OCI-LY7 (cell line): ENCODE results near the gene ARHGEF16. TPM values are rescaled to one million over a fixed set of nuclear protein-coding genes. Genes with fewer than 3 reads are reported as not detected.

ENCODE experiments used
- BruUV-seq: library from RNA; stranded (reverse); fragments of 400-500 nt; replicated peaks from 2 replicates; lab custom pipeline; 2021; lab: Mats Ljungman, UMichigan
- CTCF ChIA-PET: fragments of 300-600 bp; sonication (Branson Sonifier 250); formaldehyde crosslinking; loops from one replicate; lab custom pipeline; 2022; ENCODE audit warnings: antibody characterized with exemption; ENCODE audit not compliant: unreplicated experiment; lab: Charles Lee
- POLR2A ChIA-PET: fragments of 300-600 bp; sonication (Branson Sonifier 250); formaldehyde crosslinking; loops from one replicate; lab custom pipeline; 2022; ENCODE audit warnings: antibody characterized with exemption; lab: Charles Lee
- DNase-seq: peaks from one replicate; pipeline ENCODE4 v3.0.0-alpha.2; 2015; ENCODE audit warnings: low spot score
- H2AFZ ChIP-seq: fragments of 200-600 bp; sonication (generic), shearing (Covaris generic); 2 replicates; pipeline ENCODE4 v1.6.1; 2014; ENCODE audit warnings: mild to moderate bottlenecking, antibody characterized with exemption, low read length, moderate library complexity
- H3K27ac ChIP-seq: fragments of 200-600 bp; sonication (generic); 2 replicates; pipeline ENCODE4 v1.5.1; 2014; ENCODE audit warnings: mixed run types, low read depth, mild to moderate bottlenecking, moderate library complexity, low read length, inconsistent platforms; ENCODE audit not compliant: poor library complexity, severe bottlenecking
- H3K36me3 ChIP-seq: fragments of 200-600 bp; sonication (generic); 2 replicates; pipeline ENCODE4 v1.6.1; 2014; ENCODE audit warnings: mild to moderate bottlenecking, antibody characterized with exemption, low read length, moderate library complexity, mixed read lengths; ENCODE audit not compliant: insufficient read depth
- H3K4me1 ChIP-seq: fragments of 200-600 bp; sonication (generic); 2 replicates; pipeline ENCODE4 v1.5.1; 2014; ENCODE audit warnings: mild to moderate bottlenecking, low read length; ENCODE audit not compliant: insufficient read depth, poor library complexity, severe bottlenecking
- H3K4me2 ChIP-seq: fragments of 200-600 bp; sonication (generic); 2 replicates; pipeline ENCODE4 v1.6.1; 2014; ENCODE audit warnings: mild to moderate bottlenecking, low read length
- H3K4me3 ChIP-seq: fragments of 200-600 bp; sonication (generic); 2 replicates; pipeline ENCODE4 v1.5.1; 2014; ENCODE audit warnings: mild to moderate bottlenecking, low read depth, low read length; ENCODE audit not compliant: poor library complexity, severe bottlenecking
- H3K79me2 ChIP-seq: fragments of 200-600 bp; sonication (generic); 2 replicates; pipeline ENCODE4 v1.6.1; 2016; ENCODE audit warnings: low read depth, mild to moderate bottlenecking, low read length, moderate library complexity, mixed read lengths; ENCODE audit not compliant: insufficient read depth
- H3K9me2 ChIP-seq: fragments of 200-600 bp; sonication (generic); 2 replicates; pipeline ENCODE4 v1.6.1; 2016; ENCODE audit warnings: mild to moderate bottlenecking, low read length, mixed read lengths; ENCODE audit not compliant: insufficient read depth
- H3K9me3 ChIP-seq: fragments of 200-600 bp; sonication (generic); 2 replicates; pipeline ENCODE4 v1.6.1; 2014; ENCODE audit warnings: mild to moderate bottlenecking, mixed run types, low read length, mixed read lengths
- H4K20me1 ChIP-seq: fragments of 200-600 bp; sonication (generic); 2 replicates; pipeline ENCODE4 v1.6.1; 2014; ENCODE audit warnings: mild to moderate bottlenecking, antibody characterized with exemption, low read length, moderate library complexity, mixed read lengths; ENCODE audit not compliant: insufficient read depth
- EZH2phosphoT487 ChIP-seq: fragments of 200-600 bp; sonication (generic); IDR thresholded peaks from 2 replicates; pipeline ENCODE4 v1.6.1; 2018; ENCODE audit warnings: low read depth, borderline replicate concordance, mild to moderate bottlenecking, mixed run types, antibody characterized with exemption, low read length, moderate library complexity, mixed read lengths
- intact Hi-C: fragments of 100-400 bp; cut with micrococcal nuclease; formaldehyde crosslinking; loops from one replicate; pipeline ENCODE4 v1.10.0; 2022; ENCODE audit not compliant: unreplicated experiment
- total RNA-seq, 2 experiments: library from RNA; depleted of rRNA in 1 of 2; stranded (reverse); fragments of >200 nt in 1 of 2; shearing (Covaris generic) in 1 of 2; gene quantifications; 2 replicates each; pipeline ENCODE4 v1.2.3, GENCODE V29; 2014 to 2022
- TF ChIP-seq, protein P1 (sequence below): fragments of 200-600 bp; sonication (generic); conservative IDR thresholded peaks from 2 replicates; pipeline ENCODE4 v1.5.1; 2014; ENCODE audit warnings: mild to moderate bottlenecking, antibody characterized with exemption, low read length, moderate library complexity, mixed read lengths

ARHGEF16 gene
- total RNA-seq, 2 experiments from 2014 or later: not detected

DNA sequence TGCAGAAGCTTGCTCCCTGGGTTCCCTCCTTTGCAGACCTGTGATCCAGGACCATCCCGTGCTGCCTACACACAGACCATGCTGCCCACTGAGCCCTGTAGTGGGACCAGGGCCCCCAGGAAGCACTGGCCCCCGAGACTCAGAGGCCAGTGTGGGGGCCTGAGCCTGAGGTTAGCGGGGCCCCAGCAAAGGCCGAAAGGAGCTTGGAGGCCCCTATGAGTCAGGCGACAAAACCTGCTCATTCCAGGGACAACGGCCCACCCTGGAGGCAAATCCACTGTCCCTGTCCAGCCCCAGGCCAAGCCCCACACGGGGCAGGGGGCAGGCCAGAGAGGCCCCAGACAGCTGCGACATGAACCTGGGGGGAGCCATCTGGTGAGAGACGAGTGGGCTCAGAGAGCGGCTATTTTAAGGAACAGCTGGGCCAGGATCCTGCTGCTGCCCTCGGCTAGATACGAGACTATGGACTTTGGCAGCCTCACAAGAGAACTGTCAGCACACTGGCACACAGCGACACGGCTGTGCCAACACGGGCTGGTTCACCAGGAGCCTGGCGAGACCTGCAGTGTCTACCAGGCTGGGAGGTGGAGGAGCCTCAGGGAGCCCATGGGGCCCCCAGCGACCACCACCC is 74.7 kb downstream of the ARHGEF16 start:
- Histone ChIP-seq H2AFZ (no peak overlapping the region), H3K9me3 (no peaks in the 10 kb centered on the region), H3K79me2 (no peaks in the 10 kb centered on the region), H3K4me2 (no peak overlapping the region), H3K9me2 (no peaks in the 10 kb centered on the region), H3K27ac (no peak overlapping the region), H3K4me1 (no peaks in the 10 kb centered on the region), H4K20me1 (no peaks in the 10 kb centered on the region), H3K36me3 (no peaks in the 10 kb centered on the region), H3K4me3 (no peak overlapping the region)
- intact Hi-C loops: no loop called here
- POLR2A ChIA-PET: no interaction called here
- no peak for TF ChIP-seq EZH2phosphoT487
- TF ChIP-seq, protein P1, sequence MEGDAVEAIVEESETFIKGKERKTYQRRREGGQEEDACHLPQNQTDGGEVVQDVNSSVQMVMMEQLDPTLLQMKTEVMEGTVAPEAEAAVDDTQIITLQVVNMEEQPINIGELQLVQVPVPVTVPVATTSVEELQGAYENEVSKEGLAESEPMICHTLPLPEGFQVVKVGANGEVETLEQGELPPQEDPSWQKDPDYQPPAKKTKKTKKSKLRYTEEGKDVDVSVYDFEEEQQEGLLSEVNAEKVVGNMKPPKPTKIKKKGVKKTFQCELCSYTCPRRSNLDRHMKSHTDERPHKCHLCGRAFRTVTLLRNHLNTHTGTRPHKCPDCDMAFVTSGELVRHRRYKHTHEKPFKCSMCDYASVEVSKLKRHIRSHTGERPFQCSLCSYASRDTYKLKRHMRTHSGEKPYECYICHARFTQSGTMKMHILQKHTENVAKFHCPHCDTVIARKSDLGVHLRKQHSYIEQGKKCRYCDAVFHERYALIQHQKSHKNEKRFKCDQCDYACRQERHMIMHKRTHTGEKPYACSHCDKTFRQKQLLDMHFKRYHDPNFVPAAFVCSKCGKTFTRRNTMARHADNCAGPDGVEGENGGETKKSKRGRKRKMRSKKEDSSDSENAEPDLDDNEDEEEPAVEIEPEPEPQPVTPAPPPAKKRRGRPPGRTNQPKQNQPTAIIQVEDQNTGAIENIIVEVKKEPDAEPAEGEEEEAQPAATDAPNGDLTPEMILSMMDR: no peak
- DNase-seq: no peak
- no TSS peak for BruUV-seq
- CTCF ChIA-PET: no interaction called here

DNA sequence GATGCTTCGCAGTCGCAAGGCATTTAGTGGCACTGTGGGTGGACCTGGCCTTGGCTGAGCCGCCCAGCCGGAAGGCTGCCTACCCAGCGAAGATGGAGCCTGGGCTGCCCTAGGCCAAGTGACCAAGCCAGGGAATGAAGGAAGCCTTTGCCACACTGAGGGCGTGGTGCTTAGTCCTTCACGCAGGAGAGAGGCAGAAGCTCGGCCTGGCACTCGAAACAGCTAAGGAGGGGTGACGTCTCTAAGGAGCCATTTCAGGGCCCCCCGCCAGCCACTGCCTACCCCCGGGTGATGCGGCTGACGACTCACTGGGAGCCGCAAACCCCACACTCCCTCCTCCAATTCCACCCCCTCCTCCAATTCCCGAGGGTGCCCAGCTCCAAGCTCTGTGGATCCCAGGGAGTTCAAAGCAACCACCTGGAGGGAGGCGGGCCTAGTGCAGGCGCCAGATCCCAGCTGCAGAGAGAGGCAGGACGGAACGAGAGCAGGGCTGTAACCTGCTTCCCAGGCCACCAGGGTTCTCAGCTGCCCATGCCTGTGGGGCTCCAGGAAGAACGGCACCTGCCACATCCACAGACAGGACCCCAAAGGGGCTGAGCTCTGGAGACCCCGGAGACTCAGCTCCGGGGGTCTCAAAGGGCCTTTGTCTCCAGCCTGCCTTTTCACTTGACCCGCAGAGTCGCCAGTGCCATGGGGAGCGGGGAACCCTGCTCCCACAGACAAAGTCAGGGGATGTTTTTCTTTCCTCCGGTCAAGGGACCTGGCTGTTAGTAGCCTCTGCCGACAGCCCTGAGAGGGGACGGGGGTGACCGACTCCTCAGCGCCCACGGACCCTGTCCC is 75.8 kb downstream of the ARHGEF16 start:
- CTCF ChIA-PET: no interaction called here
- no TSS peak for BruUV-seq
- intact Hi-C loops: no loop called here
- Histone ChIP-seq H2AFZ (no peak overlapping the region), H3K79me2 (no peaks in the 10 kb centered on the region), H3K36me3 (no peaks in the 10 kb centered on the region), H3K9me2 (no peaks in the 10 kb centered on the region), H4K20me1 (no peaks in the 10 kb centered on the region), H3K4me2 (no peak overlapping the region), H3K27ac (no peak overlapping the region), H3K9me3 (no peaks in the 10 kb centered on the region), H3K4me3 (no peak overlapping the region), H3K4me1 (no peaks in the 10 kb centered on the region)
- POLR2A ChIA-PET: no interaction called here
- DNase-seq: no peak
- TF ChIP-seq EZH2phosphoT487: no peak
- TF ChIP-seq, protein P1: no peak

Other genes with a start within 250 kb of the ARHGEF16 start
- 0.10 and 0.32 TPM in 2 replicates for gene MEGF6, start 156.8 kb downstream of the ARHGEF16 start, total RNA-seq (2014; rRNA removed; shearing (Covaris generic))
- 0.15 and 0.17 TPM in 2 replicates for gene MEGF6, start 156.8 kb downstream of the ARHGEF16 start, total RNA-seq (2022)
- gene TPRG1L, start 170.3 kb downstream of the ARHGEF16 start, total RNA-seq (2014; rRNA removed; shearing (Covaris generic)): 3.1 and 3.6 TPM in 2 replicates
- 6.8 and 7.4 TPM in 2 replicates for gene TPRG1L, start 170.3 kb downstream of the ARHGEF16 start, total RNA-seq (2022)
- gene WRAP73, start 195.4 kb downstream of the ARHGEF16 start, total RNA-seq (2014; rRNA removed; shearing (Covaris generic)): 28.1 and 40.0 TPM in 2 replicates
- gene WRAP73, start 195.4 kb downstream of the ARHGEF16 start, total RNA-seq (2022): 32.9 and 34.7 TPM in 2 replicates
- 0.05 TPM in 1 of 2 replicates, not detected in the other for gene TP73, start 197.9 kb downstream of the ARHGEF16 start, total RNA-seq (2014; rRNA removed; shearing (Covaris generic))
- 0.37 and 0.48 TPM in 2 replicates for gene TP73, start 197.9 kb downstream of the ARHGEF16 start, total RNA-seq (2022)